K562 (cell line): Measurements from ENCODE around the gene TMEM181.

Source experiments
- GATAD2B ChIP-seq: fragments of 450-650 bp; IDR thresholded peaks from 2 replicates; pipeline ENCODE4 v1.6.1; 2017; ENCODE audit warnings: mild to moderate bottlenecking, borderline replicate concordance
- MAFK ChIP-seq: IDR thresholded peaks from 2 replicates; pipeline ENCODE4 v1.6.1; 2011; ENCODE audit warnings: low read length, improper control_type of control experiment
- NRF1 ChIP-seq, 2 experiments: fragments of 450-650 bp; IDR thresholded peaks in 1 of 2; conservative IDR thresholded peaks in 1 of 2; 2 replicates each; pipeline ENCODE4 v1.6.1; 2014; ENCODE audit warnings: mild to moderate bottlenecking in 2 of 2
- POLR2AphosphoS5 ChIP-seq: IDR thresholded peaks from 2 replicates; pipeline ENCODE4 v1.6.1; 2011; ENCODE audit warnings: mild to moderate bottlenecking, low read depth, low read length, moderate library complexity; ENCODE audit not compliant: control insufficient read depth, insufficient read depth
- RFX1 ChIP-seq: fragments of 450-650 bp; IDR thresholded peaks from 2 replicates; pipeline ENCODE4 v1.6.1; 2016; ENCODE audit warnings: mild to moderate bottlenecking, moderate library complexity
- SNIP1 ChIP-seq: fragments of 450-650 bp; IDR thresholded peaks from 2 replicates; pipeline ENCODE4 v1.7.1; 2017; ENCODE audit warnings: low read depth, mild to moderate bottlenecking
- TAF1 ChIP-seq: IDR thresholded peaks from 2 replicates; pipeline ENCODE4 v1.6.1; 2011; ENCODE audit warnings: mild to moderate bottlenecking, low read length, moderate library complexity; ENCODE audit not compliant: insufficient read depth, control insufficient read depth, severe bottlenecking; ENCODE audit errors: extremely low read depth
- TOE1 ChIP-seq, 2 experiments: fragments of 450-650 bp in 1 of 2; sonication (generic) in 1 of 2; formaldehyde crosslinking in 1 of 2; IDR thresholded peaks; 2 replicates each; pipeline versions ENCODE4 v1.7.1 to v1.8.0; 2016 to 2022; ENCODE audit warnings: borderline replicate concordance in 2 of 2, mild to moderate bottlenecking in 2 of 2, antibody characterized with exemption in 1 of 2, inconsistent platforms in 1 of 2, low read depth in 1 of 2, missing genetic modification reagents in 1 of 2, moderate library complexity in 1 of 2
- ZNF551 ChIP-seq: fragments of 250-450 bp; sonication (Bioruptor Pico); IDR thresholded peaks from 2 replicates; pipeline ENCODE4 v1.5.0; 2021; ENCODE audit warnings: mild to moderate bottlenecking, moderate library complexity
- ZNF76 ChIP-seq: fragments of 250-450 bp; sonication (Bioruptor Pico); IDR thresholded peaks from 2 replicates; pipeline ENCODE4 v1.4.0; 2020; ENCODE audit warnings: mild to moderate bottlenecking, moderate library complexity, borderline replicate concordance
- TF ChIP-seq, protein P1 (sequence below), 2 experiments: fragments of 250-450 bp in 1 of 2; fragments of 450-650 bp in 1 of 2; sonication (Bioruptor Pico) in 1 of 2; IDR thresholded peaks; 2 replicates each; pipeline versions ENCODE4 v1.6.1 to v1.8.0; 2016 to 2021; ENCODE audit warnings: mild to moderate bottlenecking in 2 of 2, moderate library complexity in 2 of 2, missing compliant biosample characterization in 1 of 2, missing genetic modification characterization in 1 of 2
- TF ChIP-seq, protein P2 (sequence below), 3 experiments: IDR thresholded peaks in 2 of 3; conservative IDR thresholded peaks in 1 of 3; 2 replicates each; pipeline ENCODE4 v1.5.1; 2011 to 2012; ENCODE audit warnings: low read length in 3 of 3, mild to moderate bottlenecking in 3 of 3, control low read depth in 2 of 3, improper control_type of control experiment in 1 of 3, inconsistent platforms in 1 of 3, low read depth in 1 of 3, mixed read lengths in 1 of 3, moderate library complexity in 1 of 3; ENCODE audit not compliant: insufficient read depth in 2 of 3
- TF ChIP-seq, protein P3 (sequence below): sonication (generic); formaldehyde crosslinking; IDR thresholded peaks from 2 replicates; pipeline ENCODE4 v1.8.1; 2023; ENCODE audit warnings: mild to moderate bottlenecking, missing genetic modification reagents
- TF ChIP-seq, protein P4 (sequence below): sonication (generic); formaldehyde crosslinking; IDR thresholded peaks from 2 replicates; pipeline ENCODE4 v1.8.0; 2022; ENCODE audit warnings: mild to moderate bottlenecking, missing genetic modification reagents, borderline replicate concordance

DNA sequence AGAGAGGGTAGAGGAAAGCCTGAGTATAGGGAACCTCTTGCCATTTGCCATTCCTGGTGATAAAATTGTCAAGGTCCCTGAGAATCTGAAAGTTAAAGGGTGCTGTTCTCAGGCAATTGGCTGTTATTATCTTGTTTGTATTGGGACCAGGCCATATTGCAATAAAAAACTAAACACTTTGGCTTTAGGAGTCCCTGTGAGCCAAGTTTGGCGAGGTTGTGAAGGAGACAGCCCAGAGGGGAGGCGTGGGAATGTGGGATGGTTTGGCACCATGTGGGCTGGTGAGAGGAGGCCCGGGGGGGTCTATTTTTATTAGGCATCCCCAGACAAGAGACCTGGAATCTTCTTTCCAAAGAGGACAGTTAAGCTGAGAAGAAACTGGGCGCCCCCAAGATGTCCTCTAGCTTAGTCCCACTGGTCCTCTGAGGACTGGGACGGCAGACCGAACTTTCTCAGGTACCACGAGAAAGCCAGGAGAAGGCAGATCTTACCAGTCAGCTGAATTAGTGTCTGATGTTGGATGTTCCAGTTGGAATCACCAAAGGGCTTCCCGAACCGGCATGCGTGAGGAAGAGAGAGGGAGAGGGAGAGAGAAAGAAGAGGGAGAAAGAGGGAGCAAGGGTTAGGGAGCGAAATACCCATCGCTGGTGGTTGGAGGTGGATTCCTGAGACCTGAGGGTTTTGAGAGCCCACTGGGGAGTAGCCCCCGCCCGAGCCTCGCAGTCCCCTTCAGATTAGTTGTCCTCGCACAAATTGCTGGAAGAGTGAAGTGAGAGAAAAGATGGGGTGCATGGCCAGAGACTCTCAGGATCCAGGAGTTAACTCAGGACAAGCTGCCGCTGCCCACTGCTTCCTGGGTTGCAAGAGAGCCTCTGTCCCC, 60.3 kb downstream of the TMEM181 start:
- TF ChIP-seq, protein P1, sequence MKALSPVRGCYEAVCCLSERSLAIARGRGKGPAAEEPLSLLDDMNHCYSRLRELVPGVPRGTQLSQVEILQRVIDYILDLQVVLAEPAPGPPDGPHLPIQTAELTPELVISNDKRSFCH (CRISPR knock-in tag; IDR thresholded peaks at IDR 0.05) = no peak
- TF ChIP-seq, protein P1 (tag; IDR thresholded peaks at IDR 0.05) = no peak
- no peak for TF ChIP-seq MAFK
- no peak for TF ChIP-seq TOE1 (IDR thresholded peaks at IDR 0.05; ENCODE audit: borderline replicate concordance)
- TF ChIP-seq TOE1 (CRISPR knock-in tag; IDR thresholded peaks at IDR 0.05; ENCODE audit: borderline replicate concordance, low read depth) = no peak
- TF ChIP-seq, protein P2, sequence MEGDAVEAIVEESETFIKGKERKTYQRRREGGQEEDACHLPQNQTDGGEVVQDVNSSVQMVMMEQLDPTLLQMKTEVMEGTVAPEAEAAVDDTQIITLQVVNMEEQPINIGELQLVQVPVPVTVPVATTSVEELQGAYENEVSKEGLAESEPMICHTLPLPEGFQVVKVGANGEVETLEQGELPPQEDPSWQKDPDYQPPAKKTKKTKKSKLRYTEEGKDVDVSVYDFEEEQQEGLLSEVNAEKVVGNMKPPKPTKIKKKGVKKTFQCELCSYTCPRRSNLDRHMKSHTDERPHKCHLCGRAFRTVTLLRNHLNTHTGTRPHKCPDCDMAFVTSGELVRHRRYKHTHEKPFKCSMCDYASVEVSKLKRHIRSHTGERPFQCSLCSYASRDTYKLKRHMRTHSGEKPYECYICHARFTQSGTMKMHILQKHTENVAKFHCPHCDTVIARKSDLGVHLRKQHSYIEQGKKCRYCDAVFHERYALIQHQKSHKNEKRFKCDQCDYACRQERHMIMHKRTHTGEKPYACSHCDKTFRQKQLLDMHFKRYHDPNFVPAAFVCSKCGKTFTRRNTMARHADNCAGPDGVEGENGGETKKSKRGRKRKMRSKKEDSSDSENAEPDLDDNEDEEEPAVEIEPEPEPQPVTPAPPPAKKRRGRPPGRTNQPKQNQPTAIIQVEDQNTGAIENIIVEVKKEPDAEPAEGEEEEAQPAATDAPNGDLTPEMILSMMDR (IDR thresholded peaks at IDR 0.05 in 2 of 3, conservative IDR thresholded peaks at IDR 0.05 in 1 of 3; ENCODE audit: insufficient read depth in 2 of 3, low read depth in 1 of 3, low read length in 3 of 3) = no peak
- no peak for TF ChIP-seq ZNF551 (CRISPR knock-in tag)
- TF ChIP-seq TAF1 = no peak
- TF ChIP-seq, protein P3, sequence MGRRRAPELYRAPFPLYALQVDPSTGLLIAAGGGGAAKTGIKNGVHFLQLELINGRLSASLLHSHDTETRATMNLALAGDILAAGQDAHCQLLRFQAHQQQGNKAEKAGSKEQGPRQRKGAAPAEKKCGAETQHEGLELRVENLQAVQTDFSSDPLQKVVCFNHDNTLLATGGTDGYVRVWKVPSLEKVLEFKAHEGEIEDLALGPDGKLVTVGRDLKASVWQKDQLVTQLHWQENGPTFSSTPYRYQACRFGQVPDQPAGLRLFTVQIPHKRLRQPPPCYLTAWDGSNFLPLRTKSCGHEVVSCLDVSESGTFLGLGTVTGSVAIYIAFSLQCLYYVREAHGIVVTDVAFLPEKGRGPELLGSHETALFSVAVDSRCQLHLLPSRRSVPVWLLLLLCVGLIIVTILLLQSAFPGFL (CRISPR knock-in tag) = no peak
- TF ChIP-seq, protein P4, sequence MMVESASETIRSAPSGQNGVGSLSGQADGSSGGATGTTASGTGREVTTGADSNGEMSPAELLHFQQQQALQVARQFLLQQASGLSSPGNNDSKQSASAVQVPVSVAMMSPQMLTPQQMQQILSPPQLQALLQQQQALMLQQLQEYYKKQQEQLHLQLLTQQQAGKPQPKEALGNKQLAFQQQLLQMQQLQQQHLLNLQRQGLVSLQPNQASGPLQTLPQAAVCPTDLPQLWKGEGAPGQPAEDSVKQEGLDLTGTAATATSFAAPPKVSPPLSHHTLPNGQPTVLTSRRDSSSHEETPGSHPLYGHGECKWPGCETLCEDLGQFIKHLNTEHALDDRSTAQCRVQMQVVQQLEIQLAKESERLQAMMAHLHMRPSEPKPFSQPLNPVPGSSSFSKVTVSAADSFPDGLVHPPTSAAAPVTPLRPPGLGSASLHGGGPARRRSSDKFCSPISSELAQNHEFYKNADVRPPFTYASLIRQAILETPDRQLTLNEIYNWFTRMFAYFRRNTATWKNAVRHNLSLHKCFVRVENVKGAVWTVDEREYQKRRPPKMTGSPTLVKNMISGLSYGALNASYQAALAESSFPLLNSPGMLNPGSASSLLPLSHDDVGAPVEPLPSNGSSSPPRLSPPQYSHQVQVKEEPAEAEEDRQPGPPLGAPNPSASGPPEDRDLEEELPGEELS (CRISPR knock-in tag) = no peak
- no peak for TF ChIP-seq GATAD2B
- TF ChIP-seq SNIP1 = no peak
- TF ChIP-seq POLR2AphosphoS5 = no peak
- TF ChIP-seq ZNF76 = no peak
- TF ChIP-seq NRF1 (conservative IDR thresholded peaks at IDR 0.05 in 1 of 2, IDR thresholded peaks at IDR 0.05 in 1 of 2) = no peak
- TF ChIP-seq RFX1 = no peak
